Astrocyte of the cerebellum (primary cell): Measurements from ENCODE around the gene CNTRL.
"Not testable (repeated sequence)": the region's sequence is repeated elsewhere in the genome, so short reads cannot be mapped to it uniquely, and the experiment has no call there.

Experiments
- DNase-seq: peaks from one replicate; pipeline ENCODE4 v3.0.0-alpha.2; 2011; ENCODE audit warnings: low read depth
- H3K4me3 ChIP-seq: 2 replicates; pipeline ENCODE4 v1.5.1; 2011; ENCODE audit warnings: mild to moderate bottlenecking, low read depth, low read length, moderate library complexity
- in situ Hi-C: cut with HindIII; loops from 2 replicates; pipeline ENCODE4 v1.10.0; 2017; ENCODE audit warnings: low sequenced_read_pairs
- TF ChIP-seq, protein P1 (sequence below): IDR thresholded peaks from 2 replicates; pipeline ENCODE4 v1.5.1; 2012; ENCODE audit warnings: low read length, low read depth, moderate library complexity, mild to moderate bottlenecking; ENCODE audit errors: missing control alignments

CNTRL gene

DNA sequence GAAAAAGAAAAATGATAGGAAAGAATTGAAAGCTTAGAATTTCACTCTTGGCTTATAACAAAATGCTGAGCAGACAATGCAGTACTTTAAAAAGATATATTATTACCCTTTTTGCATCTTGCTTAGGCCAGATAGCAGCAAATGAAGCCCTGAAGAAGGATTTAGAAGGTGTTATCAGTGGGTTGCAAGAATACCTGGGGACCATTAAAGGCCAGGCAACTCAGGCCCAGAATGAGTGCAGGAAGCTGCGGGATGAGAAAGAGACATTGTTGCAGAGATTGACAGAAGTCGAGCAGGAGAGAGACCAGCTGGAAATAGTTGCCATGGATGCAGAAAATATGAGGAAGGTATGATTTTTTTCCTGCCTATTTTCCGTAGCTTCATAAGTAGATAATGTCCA lies 50.8 kb downstream of the CNTRL start:
- in situ Hi-C loops, result loop anchor here (5.0 kb wide), 1 partner anchor 42 kb away; no protein-coding TSS in a partner anchor
- no peak for DNase-seq
- TF ChIP-seq, protein P1, sequence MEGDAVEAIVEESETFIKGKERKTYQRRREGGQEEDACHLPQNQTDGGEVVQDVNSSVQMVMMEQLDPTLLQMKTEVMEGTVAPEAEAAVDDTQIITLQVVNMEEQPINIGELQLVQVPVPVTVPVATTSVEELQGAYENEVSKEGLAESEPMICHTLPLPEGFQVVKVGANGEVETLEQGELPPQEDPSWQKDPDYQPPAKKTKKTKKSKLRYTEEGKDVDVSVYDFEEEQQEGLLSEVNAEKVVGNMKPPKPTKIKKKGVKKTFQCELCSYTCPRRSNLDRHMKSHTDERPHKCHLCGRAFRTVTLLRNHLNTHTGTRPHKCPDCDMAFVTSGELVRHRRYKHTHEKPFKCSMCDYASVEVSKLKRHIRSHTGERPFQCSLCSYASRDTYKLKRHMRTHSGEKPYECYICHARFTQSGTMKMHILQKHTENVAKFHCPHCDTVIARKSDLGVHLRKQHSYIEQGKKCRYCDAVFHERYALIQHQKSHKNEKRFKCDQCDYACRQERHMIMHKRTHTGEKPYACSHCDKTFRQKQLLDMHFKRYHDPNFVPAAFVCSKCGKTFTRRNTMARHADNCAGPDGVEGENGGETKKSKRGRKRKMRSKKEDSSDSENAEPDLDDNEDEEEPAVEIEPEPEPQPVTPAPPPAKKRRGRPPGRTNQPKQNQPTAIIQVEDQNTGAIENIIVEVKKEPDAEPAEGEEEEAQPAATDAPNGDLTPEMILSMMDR, result no peak
- H3K4me3 ChIP-seq, result no peak overlapping the region

DNA sequence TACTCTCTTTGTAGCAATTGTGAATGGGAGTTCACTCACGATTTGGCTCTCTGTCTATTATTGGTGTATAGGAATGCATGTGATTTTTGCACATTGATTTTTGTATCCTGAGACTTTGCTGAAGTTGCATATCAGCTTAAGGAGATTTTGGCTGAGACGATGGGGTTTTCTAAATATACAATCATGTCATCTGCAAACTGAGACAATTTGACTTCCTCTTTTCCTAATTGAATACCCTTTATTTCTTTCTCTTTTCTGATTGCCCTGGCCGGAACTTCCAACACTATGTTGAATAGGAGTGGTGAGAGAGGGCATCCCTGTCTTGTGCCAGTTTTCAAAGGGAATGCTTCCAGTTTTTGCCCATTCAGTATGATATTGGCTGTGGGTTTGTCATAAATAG lies 54.6 kb downstream of the CNTRL start:
- DNase-seq, H3K4me3 ChIP-seq: not testable (repeated sequence)
- in situ Hi-C loops, result loop anchor here (5.0 kb wide), 1 partner anchor 38 kb away; no protein-coding TSS in a partner anchor

DNA sequence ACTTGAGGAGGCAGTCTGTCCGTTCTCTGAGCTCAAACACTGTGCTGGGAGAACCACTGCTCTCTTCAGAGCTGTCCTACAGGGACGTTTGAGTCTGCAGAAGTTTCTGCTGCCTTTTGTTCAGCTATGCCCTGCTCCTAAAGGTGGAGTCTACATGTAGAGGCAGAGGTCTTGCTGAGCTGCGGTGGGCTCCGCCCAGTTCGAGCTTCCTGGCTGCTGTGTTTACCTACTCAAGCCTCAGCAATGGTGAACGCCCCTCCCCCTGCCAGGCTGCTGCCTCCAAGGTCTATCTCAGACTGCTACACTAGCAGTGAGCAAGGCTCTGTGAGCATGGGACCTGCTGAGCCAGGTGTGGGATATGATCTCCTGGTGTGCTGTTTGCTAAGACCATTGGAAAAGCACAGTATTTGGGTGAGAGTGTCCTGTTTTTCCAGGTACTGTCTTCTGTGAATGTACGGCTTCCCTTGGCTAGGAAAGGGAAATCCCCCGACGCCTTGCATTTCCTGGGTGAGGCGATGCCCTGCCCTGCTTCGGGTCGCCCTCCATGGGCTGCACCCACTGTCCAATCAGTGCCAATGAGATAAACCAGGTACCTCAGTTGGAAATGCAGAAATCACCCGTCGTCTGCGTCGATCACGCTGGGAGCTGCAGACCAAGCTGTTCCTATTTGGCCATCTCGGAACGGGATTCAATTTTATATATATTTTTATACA lies 58.5 kb downstream of the CNTRL start:
- in situ Hi-C loops, result no loop called here
- DNase-seq, result no peak
- TF ChIP-seq, protein P1, result no peak
- no peak overlapping the region for H3K4me3 ChIP-seq

DNA sequence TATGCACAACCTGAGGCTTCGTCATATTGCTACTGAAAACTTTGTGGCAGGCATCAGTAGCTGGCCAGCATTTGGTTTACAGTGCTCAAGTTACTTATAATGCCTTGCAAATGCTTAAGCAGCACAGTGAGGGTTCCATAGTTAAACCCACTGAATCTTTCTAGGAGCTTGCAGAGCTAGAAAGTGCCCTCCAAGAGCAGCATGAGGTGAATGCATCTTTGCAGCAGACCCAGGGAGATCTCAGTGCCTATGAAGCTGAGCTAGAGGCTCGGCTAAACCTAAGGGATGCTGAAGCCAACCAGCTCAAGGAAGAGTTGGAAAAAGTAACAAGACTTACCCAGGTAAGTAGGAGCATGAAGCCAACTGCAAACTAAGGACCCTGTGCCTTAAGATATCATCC lies 60.9 kb downstream of the CNTRL start:
- TF ChIP-seq, protein P1, result no peak
- no peak overlapping the region for H3K4me3 ChIP-seq
- in situ Hi-C loops, result no loop called here
- DNase-seq, result no peak

DNA sequence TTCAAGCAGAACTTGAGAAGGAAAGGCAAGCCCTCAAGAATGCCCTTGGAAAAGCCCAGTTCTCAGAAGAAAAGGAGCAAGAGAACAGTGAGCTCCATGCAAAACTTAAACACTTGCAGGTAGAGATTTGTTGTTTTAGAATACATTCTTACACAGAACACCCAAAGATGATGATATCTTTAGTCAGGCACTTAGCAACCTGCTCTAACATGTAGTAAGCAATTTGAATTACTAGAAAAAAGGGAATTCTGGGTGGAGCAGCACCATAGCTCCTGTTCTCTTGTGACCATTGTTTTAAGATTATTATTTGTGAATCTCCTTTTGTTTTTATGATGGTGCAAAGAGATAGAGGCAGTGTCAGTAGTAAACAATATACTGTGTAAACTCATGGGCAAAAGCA lies 63.8 kb downstream of the CNTRL start:
- in situ Hi-C loops, result no loop called here
- TF ChIP-seq, protein P1, result no peak

DNA sequence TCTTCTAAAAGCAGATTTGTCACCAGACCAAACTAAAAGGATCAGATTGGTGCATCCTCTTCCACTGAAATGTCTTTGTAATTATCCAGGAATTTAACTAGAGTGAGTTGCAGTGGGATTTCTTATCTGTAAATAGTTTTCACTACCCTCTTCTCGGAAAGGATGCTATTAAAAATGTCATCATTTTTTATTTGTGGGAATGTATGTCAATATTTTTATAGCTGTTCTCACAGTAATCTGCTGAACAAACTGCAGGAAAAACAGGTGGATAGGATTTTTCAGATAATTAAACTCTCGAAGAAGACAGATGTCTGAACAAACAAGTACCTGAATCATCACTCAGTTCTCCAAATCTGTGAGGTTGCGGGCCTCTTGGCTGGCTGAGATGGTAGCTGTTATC lies 64.2 kb downstream of the CNTRL start:
- DNase-seq, result no peak
- in situ Hi-C loops, result no loop called here
- no peak overlapping the region for H3K4me3 ChIP-seq
- TF ChIP-seq, protein P1, result no peak

More for the DNA sequence above, 63.8 kb downstream of the CNTRL start:
- no peak overlapping the region for H3K4me3 ChIP-seq
- no peak for DNase-seq

DNA sequence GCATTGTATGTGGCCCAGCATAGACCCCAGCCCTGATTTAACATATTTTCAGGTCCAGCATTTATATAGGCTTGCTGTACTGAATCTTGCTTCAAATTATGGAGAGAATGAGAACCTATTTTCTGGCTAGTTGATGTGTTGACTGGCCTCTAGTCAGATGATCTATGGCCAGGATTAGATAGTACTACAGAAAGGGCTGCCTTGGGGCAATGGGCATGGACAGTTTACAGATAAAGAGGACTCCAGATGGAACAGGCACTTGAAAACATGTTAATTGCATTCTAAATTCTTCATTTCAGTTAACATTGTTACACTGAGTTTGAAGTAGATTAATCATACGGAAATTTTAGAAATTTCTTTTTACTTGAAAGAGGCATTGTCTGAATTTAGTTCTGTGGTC lies 65.4 kb downstream of the CNTRL start:
- in situ Hi-C loops, result no loop called here
- TF ChIP-seq, protein P1, result no peak
- DNase-seq, result no peak
- no peak overlapping the region for H3K4me3 ChIP-seq
